T-helper 2 cell (primary cell): ENCODE measurements around the gene UBE2V1.
A peak's percentile ranks its signal among the peaks of the same experiment; 100 is the strongest.

Experiments used
- DNase-seq, 5 experiments: peaks; one replicate each; pipeline versions ENCODE4 v3.0.0 to v3.0.0-alpha.2; 2012 to 2022

Gene UBE2V1

GRCh38 chr20:50061151-50062005 lies 51.6 kb downstream of the UBE2V1 start:
- DNase-seq, result no peak

GRCh38 chr20:50058662-50059402 lies 54.1 kb downstream of the UBE2V1 start:
- DNase-seq, result no peak

GRCh38 chr20:50057714-50058053 lies 55.3 kb downstream of the UBE2V1 start:
- no peak for DNase-seq

GRCh38 chr20:50056951-50057713 lies 55.8 kb downstream of the UBE2V1 start:
- DNase-seq, result no peak

GRCh38 chr20:50056408-50056926 lies 56.5 kb downstream of the UBE2V1 start:
- no peak for DNase-seq

- DNase-seq, result no peak
These were observed 57.3 kb downstream of the UBE2V1 start for GRCh38 chr20:50055524-50056083.

- no peak for DNase-seq
These were observed 58.1 kb downstream of the UBE2V1 start for GRCh38 chr20:50054626-50055511.

- no peak for DNase-seq
These were observed 58.8 kb downstream of the UBE2V1 start for GRCh38 chr20:50054231-50054547.

GRCh38 chr20:50053362-50054230 lies 59.4 kb downstream of the UBE2V1 start:
- no peak for DNase-seq

GRCh38 chr20:50052550-50053361 lies 60.2 kb downstream of the UBE2V1 start:
- DNase-seq, result no peak

- DNase-seq, result no peak
These were observed 62.2 kb downstream of the UBE2V1 start for GRCh38 chr20:50050660-50051308.

- DNase-seq, result no peak
These were observed 62.7 kb downstream of the UBE2V1 start for GRCh38 chr20:50050214-50050613.

- peak in 1 of 5 experiments; percentile 53 for DNase-seq
These were observed 63.4 kb downstream of the UBE2V1 start for GRCh38 chr20:50049442-50050026.

- DNase-seq, result peak in 2 of 5 experiments; percentile 39 to 83
These were observed 64.4 kb downstream of the UBE2V1 start for GRCh38 chr20:50048420-50049166.

GRCh38 chr20:50044353-50044960 lies 68.5 kb downstream of the UBE2V1 start:
- DNase-seq, result no peak

GRCh38 chr20:50043573-50044352 lies 69.2 kb downstream of the UBE2V1 start:
- no peak for DNase-seq
